HuH-7 (cell line): ENCODE measurements around the gene LRP6.

Source experiments
- DNase-seq: peaks from one replicate; pipeline ENCODE4 v3.0.0; 2011; ENCODE audit warnings: low spot score

LRP6 gene

DNA sequence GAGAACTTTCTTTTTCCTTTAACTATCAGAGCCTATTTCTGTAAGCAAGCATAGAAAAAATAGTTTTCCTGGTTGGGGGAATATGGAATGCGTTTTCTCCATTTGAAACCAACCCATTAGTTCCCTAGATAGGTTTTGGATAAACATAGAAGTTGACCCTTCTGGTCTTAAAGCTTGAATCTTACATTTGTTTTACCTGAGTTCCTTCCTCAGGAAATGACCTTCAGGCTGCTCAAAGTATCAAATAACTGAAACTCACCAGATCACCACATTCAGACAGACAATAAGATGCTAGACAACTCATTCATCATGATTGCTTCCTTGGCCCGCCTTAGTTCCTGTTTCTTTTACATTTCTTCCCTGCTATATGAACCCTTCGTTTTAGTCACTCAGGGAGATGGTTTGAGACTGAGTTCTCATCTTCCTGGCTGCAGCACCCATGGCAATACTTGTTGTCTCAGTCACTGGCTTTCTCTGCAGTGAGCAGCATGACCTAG is 52.2 kb downstream of the LRP6 start:
- DNase-seq, result no peak

DNA sequence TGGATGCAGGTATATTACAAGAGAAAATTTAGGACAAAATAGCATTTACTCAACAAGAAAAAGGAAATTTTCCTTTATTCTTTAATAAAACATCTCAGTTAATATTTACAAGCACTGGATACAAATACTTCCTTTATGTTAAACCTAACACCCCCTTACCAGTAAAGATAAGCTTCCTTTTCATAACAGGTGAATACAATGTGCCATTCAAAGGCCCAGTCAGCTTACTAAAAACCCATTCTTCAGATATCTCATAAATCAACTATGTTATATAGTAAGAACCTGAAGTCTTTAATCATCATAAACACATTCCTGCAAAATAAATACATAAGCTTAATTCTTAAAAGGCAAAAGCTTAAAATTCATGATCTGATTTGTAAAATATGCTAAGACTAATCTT is 52.6 kb downstream of the LRP6 start:
- no peak for DNase-seq

DNA sequence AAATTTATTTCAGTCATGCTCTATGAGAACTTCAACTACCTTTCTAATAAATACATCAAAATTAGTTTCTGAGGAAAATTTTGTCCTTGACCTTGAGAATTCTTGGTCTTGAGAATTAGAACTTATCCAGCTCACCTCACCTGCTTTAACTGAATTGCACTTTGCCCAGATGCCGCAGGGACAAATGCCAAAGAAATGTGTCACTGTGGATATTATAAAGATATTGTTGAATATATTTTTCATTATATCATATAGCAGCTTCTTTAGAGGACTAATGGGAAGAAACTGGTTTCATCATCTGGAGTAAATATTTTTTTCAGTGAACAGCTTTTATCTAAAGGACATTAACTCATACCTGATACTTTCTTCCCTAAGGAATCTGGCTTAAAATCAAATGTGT is 54.1 kb downstream of the LRP6 start:
- DNase-seq, result no peak

DNA sequence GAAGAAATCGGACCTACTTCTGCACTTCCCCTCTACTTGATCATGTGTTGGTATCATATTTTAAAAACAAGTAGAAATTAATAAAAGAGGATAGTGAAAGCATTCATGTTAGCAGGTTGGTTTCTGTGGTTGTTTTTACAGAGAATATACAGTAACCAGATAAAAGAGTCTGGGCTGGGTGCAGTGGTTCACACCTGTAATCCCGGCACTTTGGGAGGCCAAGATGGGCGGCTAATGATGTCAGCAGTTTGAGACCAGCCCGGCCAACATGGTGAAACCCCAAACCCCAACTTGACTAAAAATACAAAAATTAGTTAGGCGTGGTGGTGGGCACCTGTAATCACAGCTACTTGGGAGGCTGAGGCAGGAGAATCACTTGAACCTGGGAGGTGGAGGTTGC is 55.9 kb downstream of the LRP6 start:
- no peak for DNase-seq

DNA sequence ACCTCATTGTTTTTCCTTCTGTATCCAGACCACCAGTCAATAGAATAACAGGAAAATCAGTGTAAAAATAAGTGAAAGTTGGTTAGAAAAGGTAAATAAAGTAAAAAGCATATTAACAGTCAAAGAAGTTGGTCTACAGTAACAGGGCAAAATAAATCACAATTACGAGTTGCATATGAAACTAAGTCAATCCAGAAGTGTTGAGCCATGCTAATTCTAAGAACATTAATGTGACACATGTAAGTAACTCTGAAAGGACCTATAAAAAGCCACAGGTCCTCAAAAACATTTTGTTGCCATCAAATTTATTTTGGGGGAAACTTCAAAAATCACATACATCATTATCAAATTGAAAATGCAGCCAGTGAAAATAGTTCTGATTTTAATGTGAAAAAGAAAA is 56.4 kb downstream of the LRP6 start:
- no peak for DNase-seq

DNA sequence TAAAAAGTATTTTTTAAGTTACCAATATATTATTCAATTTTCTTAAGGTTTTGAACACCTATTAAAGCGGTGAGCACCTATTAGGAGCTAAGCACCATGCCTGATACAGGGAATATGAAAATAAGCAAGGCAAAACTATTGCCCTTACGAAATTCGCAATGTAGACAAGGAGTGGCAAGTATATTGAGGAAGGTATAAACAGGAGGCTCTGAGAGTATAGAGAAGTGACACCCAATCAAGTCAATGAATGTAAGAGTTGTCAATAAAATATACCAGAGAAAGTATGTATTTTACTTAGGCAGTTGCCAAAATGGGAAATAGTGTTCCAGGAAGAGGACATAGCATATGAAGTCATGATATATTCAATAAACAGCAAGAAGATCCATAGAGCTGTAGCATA is 57.2 kb downstream of the LRP6 start:
- DNase-seq, result no peak

DNA sequence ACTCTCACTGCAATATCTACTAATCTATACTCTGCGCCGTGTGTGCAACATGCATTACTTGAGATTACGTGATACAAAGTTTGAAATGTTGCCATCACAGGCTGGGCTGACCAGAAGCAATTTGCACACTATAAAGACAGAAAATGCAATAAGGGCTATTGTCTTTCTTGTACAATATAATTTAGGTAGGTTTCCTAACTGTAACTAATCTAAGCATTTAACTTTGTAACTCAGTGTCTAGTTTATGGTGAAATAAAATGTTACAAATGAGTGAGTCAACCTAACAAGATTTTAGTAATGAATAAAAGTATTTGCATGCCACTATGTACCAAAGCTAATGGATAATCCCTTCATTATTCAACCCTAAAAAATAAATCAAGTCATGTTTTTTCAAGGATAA is 57.8 kb downstream of the LRP6 start:
- no peak for DNase-seq

DNA sequence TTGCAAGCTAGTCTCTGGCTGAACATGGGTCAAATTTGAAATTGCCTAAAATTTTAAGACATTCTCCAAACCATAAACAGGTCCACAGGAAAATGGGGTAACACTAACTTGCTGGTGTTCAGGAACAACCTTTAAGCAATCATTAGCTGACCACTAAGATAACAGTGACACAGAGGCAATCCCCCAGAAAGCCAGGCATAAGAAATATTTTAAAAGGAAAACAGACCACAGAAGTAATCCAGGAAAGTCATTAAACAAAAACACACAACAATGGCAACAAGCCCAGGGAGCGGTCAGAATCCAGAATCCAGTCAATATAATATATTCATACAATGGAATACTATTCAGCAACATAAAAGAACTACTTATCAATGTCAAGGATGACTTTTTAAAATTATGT is 59.1 kb downstream of the LRP6 start:
- no peak for DNase-seq

DNA sequence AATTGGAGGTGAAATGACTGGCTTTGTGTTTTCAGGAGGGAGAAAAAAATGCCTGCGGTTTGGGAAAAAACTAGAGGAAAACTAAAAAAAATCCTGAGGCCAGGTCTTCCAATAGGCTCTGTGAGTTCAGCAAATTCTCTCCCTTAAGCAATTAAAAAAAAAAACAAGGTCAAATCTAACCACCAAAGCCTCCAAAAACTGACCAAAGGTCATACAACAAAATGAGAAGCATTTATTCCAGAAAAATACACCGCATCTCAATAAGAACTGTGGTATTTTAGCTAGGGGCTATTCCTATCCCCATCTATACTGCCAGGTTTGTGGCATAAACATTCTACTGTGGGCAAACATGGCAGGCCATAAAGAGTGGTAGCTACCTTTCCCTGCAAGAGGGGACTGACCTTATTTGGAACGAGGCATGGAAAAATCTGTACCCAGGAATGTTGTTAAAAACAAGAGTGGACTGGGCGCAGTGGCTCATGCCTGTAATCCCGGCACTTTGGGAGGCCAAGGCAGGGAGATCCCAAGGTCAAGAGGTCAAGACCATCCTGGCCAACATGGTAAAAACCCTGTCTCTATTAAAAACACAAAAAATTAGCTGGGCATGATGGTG is 60.0 kb downstream of the LRP6 start:
- no peak for DNase-seq

DNA sequence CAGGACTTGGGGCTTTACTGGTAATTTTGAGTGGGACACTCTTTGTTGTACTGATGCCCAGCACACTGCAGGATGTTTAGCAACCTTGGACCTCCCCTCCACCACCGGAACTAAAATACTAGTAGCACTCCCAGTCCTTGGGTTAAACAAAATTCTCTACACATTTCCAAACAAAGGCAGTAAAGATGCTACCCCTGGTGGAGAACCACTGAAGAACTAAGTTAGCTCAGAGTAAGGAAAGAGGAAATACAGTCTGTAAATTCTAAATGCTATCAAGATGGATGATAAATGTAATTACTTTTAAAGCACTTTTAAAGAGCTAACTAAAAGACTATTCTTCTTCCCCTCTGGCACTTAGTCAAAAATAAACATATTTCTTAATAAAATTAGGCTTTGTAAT is 64.1 kb downstream of the LRP6 start:
- no peak for DNase-seq

DNA sequence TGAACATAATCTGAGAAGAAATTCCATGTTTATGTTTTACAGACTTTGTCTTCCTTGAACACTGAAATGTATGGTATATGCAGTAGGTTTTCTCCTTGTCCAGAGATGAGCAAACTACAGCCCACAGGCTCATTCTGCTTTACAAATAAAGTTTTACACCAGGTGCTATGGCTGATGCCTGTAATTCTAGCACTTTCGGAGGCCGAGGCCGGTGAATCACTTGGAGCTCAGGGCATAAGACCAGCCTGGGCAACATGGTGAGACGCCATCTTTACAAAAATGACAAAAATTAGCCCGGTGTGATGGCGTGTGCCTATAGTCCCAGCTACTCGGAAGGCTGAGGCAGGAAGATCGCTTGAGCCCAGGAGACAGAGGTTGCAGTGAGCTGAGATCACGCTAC is 64.7 kb downstream of the LRP6 start:
- no peak for DNase-seq

DNA sequence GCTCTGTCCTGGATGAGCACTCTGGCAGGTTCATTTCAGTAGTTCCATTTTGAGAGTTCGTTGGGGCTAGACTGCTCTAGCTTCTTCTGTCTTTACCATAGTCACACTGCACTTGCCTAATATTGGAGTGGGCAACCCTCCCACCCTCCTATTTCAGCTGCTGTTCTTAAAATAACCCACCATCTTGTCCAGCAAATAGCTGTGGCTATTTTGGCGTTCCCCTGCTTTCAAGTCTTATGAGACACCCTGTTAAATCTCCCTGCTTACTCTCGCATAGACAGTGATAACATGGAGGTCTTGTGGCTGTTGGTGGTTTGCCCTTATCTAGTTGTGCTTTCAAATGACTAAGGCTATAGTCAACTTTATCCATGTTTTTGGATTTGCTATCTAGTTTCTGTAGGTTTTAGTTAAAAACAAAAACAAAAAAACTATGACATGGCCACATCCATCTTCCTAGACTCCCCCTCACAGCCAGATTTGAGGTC is 65.5 kb downstream of the LRP6 start:
- no peak for DNase-seq

DNA sequence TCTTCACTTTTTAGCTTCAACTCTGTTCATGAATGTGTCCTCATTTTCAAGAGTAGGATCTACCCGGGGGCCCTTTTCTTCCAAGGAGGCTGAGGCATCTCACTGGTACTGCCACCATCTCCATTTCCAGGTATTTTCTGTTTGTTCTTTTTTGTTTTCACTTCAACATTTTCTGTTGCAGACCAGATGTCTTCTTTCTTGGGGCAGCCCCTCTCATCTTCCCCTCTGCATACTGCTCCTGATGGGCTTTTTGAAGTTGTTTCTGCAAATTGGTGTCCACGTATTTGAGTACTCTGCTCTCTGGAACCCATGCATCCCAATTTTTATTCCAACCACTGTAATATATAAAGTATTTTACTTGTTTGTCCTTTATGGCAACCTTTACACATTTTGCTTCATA is 66.5 kb downstream of the LRP6 start:
- no peak for DNase-seq

DNA sequence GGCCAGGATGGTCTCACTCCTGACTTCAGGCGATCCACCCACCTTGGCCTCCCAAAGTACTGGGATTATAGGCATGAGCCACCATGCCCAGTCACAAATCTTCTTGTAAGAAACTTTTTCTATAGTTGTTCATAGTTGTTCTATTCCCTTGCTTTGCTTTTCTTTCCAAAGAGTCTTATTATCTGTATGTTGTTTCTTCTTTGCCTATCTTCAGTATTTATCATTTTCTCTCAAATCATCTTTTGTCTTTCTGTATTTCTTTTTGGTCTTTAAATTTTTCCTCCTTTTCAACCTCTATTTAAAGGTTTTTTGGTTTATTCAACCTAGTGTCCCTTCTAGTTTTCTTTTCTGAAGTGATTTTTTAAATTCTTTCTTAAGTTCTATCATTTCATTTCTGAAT is 68.7 kb downstream of the LRP6 start:
- no peak for DNase-seq

DNA sequence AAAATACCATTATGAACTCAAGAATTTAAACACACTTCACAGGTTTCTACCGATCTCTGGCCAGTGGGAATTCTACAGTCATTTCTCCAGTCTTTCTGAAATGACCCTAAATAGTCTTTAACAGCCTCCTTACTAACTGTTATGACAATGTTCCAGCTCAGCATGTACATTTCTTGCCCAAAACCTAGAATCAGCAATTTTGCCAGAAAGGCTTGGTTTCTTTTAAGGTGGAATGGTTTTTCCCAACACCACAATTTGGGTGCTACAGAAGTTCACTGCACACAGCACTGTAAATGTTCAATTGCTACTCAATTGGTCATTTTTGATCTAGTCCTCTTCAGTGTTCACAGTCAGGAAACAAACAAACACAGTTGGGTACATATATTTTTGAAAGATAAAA is 69.7 kb downstream of the LRP6 start:
- DNase-seq, result no peak

DNA sequence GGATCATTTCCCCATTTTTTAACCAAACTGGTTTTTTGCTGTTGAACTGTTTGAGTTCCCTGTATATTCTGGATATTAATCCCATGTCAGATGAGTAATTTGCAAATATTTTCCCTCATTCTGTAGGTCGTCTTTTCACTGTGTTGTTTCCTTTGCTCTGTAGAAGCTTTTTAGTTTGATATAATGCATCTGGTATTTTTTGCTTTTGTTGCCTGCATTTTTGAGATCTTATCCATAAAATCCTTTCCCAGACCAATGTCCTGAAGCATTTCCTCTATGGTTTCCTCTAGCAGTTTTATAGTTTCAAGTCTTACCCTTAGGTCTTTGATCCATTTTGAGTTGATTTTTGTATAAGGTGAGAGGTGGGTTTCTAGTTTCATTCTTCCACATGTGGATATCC is 71.3 kb downstream of the LRP6 start:
- no peak for DNase-seq

DNA sequence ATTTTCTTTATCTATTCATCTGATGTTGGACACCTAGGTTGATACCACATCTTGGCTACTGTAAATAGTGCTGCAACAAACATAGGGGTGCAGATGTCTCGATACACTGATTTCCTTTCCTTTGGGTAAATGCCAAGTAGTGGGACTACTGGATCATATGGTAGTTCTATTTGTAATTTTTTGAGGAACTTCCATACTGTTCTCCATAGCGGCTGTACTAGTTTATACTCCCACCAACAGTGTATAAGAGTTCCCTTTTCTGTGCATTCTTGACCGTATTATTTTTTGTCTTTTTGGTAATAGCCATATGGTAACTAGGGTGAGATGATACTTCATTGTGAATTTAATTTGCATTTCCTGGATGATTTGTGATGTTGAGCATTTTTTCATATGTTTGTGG is 71.8 kb downstream of the LRP6 start:
- no peak for DNase-seq

DNA sequence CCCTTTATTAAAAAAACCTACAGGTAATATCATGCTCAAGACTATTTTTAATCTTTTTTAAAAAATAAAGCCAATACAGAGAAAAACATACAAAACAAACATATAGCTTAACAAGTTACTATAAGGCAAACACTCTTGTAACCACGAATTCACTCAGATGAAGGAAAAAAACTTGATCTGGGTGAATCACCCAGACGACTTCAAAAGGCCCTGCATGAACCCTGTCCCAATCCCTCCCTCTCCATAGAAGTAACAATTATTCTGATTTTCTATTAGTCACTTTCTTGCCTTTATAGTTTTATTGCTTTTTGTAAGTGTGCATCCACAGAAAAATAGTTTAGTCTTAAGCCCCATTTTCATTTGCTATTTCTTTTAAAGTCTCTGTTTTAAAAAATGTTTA is 72.6 kb downstream of the LRP6 start:
- no peak for DNase-seq

DNA sequence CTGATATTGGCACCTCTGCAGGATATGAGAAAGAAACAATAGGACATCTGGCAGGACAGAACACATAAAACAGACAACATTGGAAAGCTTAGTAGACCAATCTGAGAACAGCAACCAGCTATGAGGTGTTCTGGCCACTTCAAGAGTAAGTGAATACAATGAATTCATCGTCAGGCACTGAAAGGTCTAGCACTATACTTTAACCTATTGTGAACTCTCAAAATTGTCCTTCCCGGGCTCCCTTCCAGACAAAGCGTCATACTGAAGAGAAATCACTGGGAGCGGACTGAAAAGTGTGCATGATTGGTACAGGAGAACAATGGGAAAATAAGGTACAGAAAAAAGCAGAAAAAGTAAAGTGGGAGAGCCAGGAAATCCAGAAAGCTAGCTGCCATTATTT is 75.8 kb downstream of the LRP6 start:
- DNase-seq, result no peak

DNA sequence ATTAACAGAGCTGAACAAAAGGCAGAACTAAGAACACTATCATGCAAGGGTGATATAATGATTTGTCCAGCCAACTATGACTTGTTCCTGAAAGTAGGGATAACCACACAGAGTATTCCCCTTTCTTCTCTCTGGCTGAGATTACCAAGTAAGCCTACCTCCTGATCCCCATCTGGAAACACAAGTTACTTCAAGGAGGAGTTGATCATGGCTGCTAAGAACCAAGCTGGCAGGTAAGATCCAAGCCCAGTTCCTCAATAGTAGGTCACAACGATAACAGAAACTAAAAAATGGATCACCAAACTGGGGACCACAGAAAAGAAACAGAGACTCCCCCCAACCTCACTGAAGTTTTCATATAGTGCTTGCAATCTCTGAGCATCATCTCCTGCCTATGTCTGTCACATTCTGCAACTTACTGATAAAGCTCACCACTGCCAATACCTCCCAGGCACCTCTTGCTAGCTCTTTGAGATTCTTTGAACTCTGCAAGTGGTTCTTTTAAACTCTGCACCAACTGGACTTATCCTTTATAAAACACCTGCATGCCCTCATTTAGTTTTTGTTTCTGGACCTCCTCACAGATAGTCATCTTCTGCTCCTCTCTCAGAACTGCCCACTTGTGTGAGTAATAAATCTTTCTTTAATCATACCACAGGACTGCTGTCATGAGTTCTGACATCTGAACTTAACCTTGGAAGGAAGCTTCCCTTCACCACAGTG is 76.6 kb downstream of the LRP6 start:
- DNase-seq, result no peak

DNA sequence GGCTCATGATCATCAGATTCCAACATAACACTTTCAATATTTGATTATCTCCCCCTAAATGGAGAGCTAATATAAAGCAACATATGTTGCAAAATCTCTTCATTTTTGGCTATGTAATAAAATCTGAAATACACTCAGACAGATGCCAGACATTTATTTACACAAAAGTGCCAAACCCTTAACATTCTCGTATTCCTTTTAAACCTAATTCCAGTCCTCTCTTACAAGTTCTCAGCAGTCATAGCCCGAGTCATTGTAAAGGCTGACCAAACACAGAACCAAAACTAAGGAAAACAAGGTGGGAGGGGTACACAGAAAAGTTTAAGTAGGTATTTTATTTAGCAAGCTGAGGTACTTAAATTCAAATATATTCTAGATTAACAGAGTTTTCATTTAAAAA is 81.4 kb downstream of the LRP6 start:
- no peak for DNase-seq

DNA sequence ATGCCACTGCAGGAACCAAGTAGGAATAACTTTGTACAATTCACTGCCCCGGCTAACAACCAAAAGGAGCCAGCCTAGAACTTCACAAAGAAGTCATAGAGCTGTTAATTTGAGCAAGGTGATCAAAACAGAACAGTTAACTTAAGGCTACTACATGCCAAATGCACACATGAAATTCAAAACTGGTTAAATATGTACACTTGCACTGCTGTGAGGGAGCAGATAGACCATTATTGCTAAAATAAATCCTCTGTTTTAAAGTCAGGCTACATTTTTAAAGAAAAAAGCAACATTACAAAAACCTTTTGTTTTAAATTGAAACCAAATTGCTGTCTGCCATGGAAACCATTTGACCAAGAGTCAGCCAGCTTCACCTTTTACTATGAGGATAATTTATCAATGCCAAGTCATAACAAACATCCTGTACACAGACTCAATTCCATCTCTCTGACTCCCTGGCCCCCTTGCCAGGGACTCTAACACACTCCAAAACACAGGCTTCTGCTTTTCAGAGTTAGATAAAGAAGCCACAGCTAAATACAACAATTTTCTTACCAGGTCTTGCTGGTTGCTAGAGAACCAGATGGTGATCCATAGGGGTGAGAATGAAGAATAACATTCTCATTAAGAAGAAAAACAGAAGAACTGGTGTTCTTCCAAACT is 84.0 kb downstream of the LRP6 start:
- DNase-seq, result no peak

DNA sequence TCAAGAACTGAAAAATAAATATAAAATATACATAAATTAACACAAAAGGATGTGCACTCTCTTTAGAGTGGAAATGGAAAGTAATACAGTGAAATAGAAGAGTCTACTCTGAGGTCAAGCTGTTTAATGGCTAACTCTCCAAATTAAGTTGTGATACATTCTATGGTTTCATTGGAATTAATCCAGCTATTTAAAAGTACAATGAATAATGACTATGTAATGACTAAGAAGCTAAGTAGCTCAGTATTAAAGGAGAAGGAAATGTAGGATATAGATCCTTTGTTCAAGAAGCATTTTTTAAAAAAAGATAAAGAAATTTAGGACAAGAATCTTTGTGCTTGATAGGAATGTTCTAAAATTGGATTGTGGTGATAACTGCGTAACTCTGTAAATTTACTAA is 85.3 kb downstream of the LRP6 start:
- no peak for DNase-seq
